SJCRH30 (cell line): ENCODE data around the gene HTR7. TPM values are rescaled to one million over a fixed set of nuclear protein-coding genes. Genes with fewer than 3 reads are reported as not detected.
"Not testable (repeated sequence)": the region's sequence is repeated elsewhere in the genome, so short reads cannot be mapped to it uniquely, and the experiment has no call there.

Source experiments
- DNase-seq, 2 experiments: peaks; one replicate each; pipeline ENCODE4 v3.0.0-alpha.2; 2015 to 2020
- H3K27ac ChIP-seq: fragments of 250-450 bp; sonication (Bioruptor Pico); 2 replicates; pipeline ENCODE4 v1.5.1; 2020; ENCODE audit warnings: mild to moderate bottlenecking, moderate library complexity
- H3K27me3 ChIP-seq: fragments of 250-450 bp; sonication (Bioruptor Pico); 2 replicates; pipeline ENCODE4 v1.5.1; 2020; ENCODE audit warnings: mild to moderate bottlenecking, moderate library complexity
- H3K36me3 ChIP-seq: fragments of 250-450 bp; sonication (Bioruptor Pico); 2 replicates; pipeline ENCODE4 v1.5.1; 2020; ENCODE audit warnings: mild to moderate bottlenecking, moderate library complexity
- H3K4me1 ChIP-seq: fragments of 250-450 bp; sonication (Bioruptor Pico); 2 replicates; pipeline ENCODE4 v1.5.1; 2020; ENCODE audit warnings: mild to moderate bottlenecking, moderate library complexity
- H3K4me3 ChIP-seq: fragments of 250-450 bp; sonication (Bioruptor Pico); 2 replicates; pipeline ENCODE4 v1.5.1; 2020; ENCODE audit warnings: mild to moderate bottlenecking, moderate library complexity
- H3K9me3 ChIP-seq: fragments of 250-450 bp; sonication (Bioruptor Pico); replicated peaks from 2 replicates; pipeline ENCODE4 v1.5.1; 2020; ENCODE audit warnings: mild to moderate bottlenecking, moderate library complexity
- total RNA-seq: library from RNA; depleted of rRNA; stranded (reverse); fragments of >200 nt; shearing (Covaris generic); gene quantifications from 2 replicates; pipeline ENCODE4 v1.2.3, GENCODE V29; 2014

Gene HTR7
- total RNA-seq, 1 experiment from 2014 or later = 0.26 TPM

DNA sequence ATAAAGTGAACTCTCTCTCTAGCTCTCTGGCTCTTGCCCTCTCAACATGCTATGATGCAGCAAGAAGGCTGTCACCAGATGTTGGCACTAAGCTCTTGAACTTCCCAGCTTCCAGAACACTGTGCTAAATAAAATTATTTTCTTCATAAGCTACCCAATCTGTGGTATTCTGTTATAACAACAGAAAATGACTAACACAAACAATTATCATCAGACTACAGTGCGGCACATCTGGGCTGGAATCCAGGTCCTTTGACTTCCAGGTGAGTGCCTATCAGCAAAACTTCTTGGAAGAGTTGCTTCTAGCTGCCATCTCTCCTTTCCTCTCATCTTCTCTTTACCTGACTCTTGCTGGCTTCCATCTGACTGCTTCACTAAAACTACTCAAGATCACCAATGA lies 20.4 kb downstream of the HTR7 start:
- Histone ChIP-seq H3K9me3 (no peaks in the 10 kb centered on the region), H3K27ac (no peak overlapping the region), H3K27me3 (no peaks in the 10 kb centered on the region), H3K4me1 (no peaks in the 10 kb centered on the region), H3K4me3 (no peak overlapping the region), H3K36me3 (no peaks in the 10 kb centered on the region)
- DNase-seq = no peak

DNA sequence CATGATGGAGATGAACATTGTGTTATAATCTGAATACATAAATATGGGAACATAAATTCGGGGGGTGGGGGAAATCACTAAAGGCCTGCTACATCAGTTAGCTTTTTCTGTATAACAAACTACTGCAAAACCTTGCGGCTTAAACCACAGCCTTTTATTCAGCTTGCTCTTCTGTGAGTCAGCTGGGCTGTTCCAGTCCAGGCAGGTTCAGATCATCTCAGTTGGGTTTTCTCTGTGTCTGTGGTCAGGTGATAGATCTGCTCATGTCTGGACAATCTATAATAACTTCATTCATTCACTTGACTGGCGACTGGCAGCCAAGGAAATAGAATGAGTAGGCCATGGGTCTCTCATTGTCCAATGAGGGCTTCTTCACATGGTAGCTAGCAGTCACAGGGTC lies 23.5 kb downstream of the HTR7 start:
- H3K27ac ChIP-seq = no peak overlapping the region
- H3K4me3 ChIP-seq = no peak overlapping the region
- no peaks in the 10 kb centered on the region for H3K27me3 ChIP-seq
- no peaks in the 10 kb centered on the region for H3K9me3 ChIP-seq
- no peaks in the 10 kb centered on the region for H3K4me1 ChIP-seq
- no peaks in the 10 kb centered on the region for H3K36me3 ChIP-seq
- no peak for DNase-seq

DNA sequence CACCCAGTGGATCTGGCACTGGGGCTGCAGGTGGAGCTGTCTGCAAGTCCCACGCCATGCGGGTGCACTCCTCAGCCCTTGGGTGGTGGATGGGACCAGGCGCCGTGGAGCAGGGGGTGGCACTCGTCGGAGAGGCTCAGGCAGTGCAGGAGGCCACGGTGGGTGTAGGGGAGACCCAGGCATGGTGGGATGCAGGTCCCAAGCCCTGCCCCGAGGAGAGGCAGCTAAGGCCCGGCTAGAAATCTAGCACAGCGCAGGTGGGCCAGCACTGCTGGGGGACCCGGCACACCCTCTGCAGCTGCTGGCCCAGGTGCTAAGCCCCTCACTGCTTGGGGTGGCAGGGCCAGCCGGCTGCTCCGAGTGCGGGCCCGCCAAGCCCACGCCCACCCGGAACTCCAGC lies 25.7 kb downstream of the HTR7 start:
- Histone ChIP-seq H3K4me3 (no peak overlapping the region), H3K4me1 (no peaks in the 10 kb centered on the region), H3K36me3 (no peaks in the 10 kb centered on the region), H3K27me3 (no peaks in the 10 kb centered on the region), H3K27ac (no peak overlapping the region), H3K9me3 (no peaks in the 10 kb centered on the region)
- no peak for DNase-seq

DNA sequence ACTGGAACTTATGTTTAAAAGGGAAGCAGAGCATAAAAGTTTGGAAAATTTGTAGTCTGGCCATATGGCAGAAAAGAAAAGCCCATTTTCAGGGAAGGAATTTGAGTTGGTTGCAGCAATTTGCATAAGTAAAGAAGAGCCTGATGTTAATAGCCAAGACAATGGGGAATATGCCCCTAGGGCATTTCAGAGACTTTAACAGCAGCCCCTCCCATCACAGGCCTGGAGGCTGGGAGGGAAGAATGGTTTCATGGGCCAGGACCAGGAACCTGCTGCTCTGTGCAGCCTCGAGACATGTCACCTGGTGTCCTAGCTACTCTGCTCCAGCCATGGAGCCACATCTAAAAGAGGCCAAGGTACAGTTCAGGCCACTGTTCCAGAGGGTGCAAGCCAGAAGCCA lies 35.3 kb downstream of the HTR7 start:
- DNase-seq = no peak
- Histone ChIP-seq H3K9me3 (no peaks in the 10 kb centered on the region), H3K27me3 (no peaks in the 10 kb centered on the region), H3K36me3 (no peaks in the 10 kb centered on the region), H3K4me1 (no peaks in the 10 kb centered on the region), H3K27ac (no peak overlapping the region), H3K4me3 (no peak overlapping the region)

DNA sequence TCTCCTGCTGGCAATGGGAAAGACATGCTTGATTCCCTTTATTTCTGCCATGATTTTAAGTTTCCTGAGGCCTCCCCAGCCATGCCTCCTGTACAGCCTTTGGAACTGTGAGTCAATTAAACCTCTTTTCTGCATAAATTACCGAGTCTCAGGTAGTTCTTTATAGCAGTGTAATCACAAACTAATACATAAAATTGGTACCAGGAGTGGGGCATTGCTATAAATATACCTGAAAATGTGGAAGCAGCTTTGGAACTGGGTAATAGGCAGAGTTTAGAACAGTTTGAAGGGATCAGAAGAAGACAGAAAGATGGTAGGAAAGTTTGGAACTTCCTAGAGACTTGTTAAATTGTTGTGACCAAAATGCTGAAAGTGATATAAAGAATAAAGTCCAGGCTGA lies 36.0 kb downstream of the HTR7 start:
- H3K27ac ChIP-seq, H3K27me3 ChIP-seq, H3K36me3 ChIP-seq, DNase-seq, H3K4me1 ChIP-seq, H3K4me3 ChIP-seq, H3K9me3 ChIP-seq: not testable (repeated sequence)

DNA sequence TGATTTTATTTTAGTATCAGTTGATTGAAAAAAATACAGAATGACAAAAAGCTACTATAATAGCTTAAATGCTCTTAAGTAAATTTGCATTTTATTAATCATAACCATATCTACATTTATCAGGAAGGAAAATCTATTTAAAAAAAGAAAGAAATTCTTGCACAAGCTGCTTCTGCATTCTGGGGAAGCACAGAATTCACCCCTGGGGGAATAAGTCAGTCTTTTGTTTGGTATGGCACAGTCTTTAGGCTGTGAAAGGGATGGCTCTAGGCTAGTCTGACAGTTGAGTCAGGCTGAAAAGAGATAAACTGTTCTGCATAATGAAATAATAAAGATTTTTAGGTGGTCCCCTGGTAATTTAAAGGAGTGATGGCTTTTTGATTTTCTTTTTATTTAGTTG lies 37.9 kb downstream of the HTR7 start:
- Histone ChIP-seq H3K27ac (no peak overlapping the region), H3K9me3 (no peaks in the 10 kb centered on the region), H3K27me3 (no peaks in the 10 kb centered on the region), H3K4me1 (no peaks in the 10 kb centered on the region), H3K36me3 (no peaks in the 10 kb centered on the region), H3K4me3 (no peak overlapping the region)
- no peak for DNase-seq

DNA sequence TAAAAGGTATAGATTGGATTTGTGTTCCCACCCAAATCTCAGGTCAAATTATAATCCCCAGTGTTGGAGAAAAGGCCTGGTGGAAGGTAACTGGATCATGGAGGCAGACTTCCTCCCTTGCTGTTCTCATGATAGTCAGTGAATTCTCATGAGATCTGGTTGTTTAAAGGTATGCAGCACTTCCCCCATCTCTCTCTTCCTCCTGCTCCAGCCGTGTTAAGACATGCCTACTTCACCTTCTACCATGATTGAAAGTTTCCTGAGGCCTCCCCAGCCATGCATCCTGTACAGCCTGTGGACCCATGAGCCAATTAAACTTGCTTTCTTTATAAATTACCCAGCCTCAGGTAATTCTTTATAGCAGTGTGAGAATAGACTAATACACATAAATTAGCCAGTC lies 39.1 kb downstream of the HTR7 start:
- no peaks in the 10 kb centered on the region for H3K27me3 ChIP-seq
- no peaks in the 10 kb centered on the region for H3K36me3 ChIP-seq
- DNase-seq = no peak
- H3K9me3 ChIP-seq = no peaks in the 10 kb centered on the region
- H3K4me1 ChIP-seq = no peaks in the 10 kb centered on the region
- H3K27ac ChIP-seq = no peak overlapping the region
- H3K4me3 ChIP-seq = no peak overlapping the region

DNA sequence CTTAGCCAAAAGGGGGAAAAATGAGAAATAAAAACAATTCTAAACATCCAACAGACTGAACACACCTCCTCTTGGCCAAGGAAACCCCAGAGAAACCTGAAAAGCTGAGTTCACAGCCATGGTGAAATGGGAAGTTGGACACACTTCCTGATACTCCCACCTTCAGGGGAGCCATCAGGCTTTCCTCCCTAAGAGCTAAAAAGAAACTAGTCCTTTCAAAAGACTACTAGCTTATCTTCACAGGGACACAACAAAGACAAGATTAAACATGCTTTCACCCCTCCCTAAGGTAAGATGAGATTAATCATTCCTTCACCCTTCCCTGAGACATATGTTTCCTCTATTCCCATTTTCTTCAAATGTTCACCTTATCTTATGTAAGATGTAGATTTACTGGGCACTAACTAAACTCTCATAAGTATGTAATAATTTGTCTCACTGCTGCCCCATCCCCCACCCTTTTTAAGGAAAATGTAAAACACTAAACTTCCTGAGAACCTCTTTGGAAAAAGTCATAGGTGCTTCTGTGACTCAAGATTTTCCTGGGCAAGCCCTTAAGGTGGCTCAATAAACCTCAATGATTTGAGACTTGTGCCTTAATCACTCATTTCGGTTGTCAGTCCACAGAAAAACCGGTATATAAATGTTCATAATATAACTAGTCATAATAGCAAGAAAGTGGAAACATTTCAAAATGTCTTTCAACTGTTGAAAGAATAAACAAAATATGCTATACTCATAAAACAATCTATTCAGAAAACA lies 40.5 kb downstream of the HTR7 start:
- no peaks in the 10 kb centered on the region for H3K27me3 ChIP-seq
- H3K36me3 ChIP-seq = no peaks in the 10 kb centered on the region
- no peak overlapping the region for H3K4me3 ChIP-seq
- DNase-seq = no peak
- no peaks in the 10 kb centered on the region for H3K4me1 ChIP-seq
- no peaks in the 10 kb centered on the region for H3K9me3 ChIP-seq
- H3K27ac ChIP-seq = no peak overlapping the region

DNA sequence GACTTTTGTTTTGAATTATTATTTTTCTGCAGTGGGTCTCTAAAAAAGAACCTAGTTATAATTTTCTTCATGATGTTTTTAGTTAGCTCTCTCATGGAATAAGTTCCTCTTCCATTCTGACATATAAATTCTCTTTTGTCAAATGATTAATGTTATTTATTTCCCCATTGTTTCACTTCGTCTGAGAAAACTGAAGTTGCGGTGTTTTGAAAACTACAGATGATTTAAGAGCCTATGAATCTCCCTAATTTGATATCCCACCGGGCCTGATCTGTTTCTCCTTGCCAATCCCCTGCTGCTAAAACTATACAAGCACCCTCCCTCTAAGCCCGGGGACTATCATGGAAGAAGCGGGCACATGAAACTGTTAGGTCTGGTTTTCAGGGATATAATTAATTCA lies 41.4 kb downstream of the HTR7 start:
- Histone ChIP-seq H3K4me3 (no peak overlapping the region), H3K36me3 (no peaks in the 10 kb centered on the region), H3K27me3 (no peaks in the 10 kb centered on the region), H3K4me1 (no peaks in the 10 kb centered on the region), H3K9me3 (no peaks in the 10 kb centered on the region), H3K27ac (no peak overlapping the region)
- DNase-seq = no peak

DNA sequence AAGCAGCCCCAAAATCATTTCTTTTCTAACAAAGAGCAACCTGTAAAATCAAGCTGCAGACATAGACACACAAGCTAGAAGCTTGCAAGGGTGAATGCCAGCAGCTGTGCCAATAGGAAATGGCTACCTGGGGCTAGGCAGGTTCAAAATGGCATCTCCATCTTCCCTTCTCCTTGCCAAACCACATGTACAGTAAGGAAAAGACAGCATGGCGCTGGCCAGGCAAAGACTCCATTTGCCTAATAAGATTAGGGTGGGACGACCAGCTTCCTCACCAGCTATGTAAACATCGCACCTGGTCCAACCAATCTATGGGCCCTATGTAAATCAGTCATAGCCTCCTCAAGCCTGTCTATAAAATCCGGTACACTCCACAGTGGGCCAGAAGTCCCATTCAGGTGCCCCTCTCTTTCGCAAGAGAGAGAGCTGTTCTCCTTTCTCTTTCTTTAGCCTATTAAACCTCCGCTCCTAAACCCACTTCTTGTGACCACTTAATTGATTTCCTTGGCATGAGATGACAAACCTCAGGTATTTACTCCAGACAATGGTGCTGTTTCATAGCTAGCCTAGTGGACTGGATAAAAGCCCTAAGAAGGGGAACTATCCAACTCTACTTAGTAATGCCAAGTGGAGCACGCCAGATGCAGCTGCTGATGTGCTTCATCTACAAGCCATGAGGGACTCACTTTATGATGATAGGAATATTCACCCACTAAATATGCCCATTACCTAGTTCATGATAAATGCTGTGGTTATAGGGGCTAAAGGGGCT lies 44.1 kb downstream of the HTR7 start:
- Histone ChIP-seq H3K27ac (no peak overlapping the region), H3K4me3 (no peak overlapping the region), H3K9me3 (no peaks in the 10 kb centered on the region), H3K4me1 (no peaks in the 10 kb centered on the region), H3K27me3 (no peaks in the 10 kb centered on the region), H3K36me3 (no peaks in the 10 kb centered on the region)
- DNase-seq = no peak

DNA sequence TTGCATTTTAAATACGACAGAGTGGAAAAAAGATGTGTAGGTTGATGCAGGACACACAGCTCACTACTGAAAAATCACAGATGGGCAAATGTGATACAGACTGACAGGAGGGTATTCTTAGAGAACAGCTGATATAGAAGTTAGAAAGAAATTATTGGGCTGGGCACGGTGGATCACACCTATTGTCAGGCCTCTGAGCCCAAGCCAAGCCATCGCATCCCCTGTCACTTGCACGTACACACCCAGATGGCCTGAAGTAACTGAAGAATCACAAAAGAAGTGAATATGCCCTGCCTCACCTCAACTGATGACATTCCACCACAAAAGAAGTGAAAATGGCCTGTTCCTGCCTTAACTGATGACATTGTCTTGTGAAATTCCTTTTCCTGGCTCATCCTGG lies 50.7 kb downstream of the HTR7 start:
- DNase-seq, H3K27ac ChIP-seq, H3K4me1 ChIP-seq, H3K4me3 ChIP-seq, H3K9me3 ChIP-seq, H3K27me3 ChIP-seq, H3K36me3 ChIP-seq: not testable (repeated sequence)

DNA sequence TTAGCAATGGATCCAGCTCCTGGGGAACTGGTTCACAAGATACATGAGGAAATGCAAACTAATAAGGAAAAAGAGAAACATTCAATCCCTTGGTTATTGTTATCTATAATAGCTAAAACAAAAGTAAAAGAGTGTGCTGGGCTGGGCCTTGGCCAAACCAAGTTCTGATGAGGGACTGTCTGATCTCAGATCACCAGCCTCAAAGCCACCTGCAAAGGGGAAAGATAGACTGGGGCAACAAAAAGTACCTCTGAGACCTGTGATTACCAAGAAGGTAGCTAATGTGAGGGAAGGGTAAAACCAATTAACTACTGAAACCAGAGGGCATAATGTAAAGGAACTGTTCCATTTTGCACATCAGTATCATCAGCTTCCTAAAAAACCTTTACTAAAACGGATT lies 51.2 kb downstream of the HTR7 start:
- no peak for DNase-seq
- no peaks in the 10 kb centered on the region for H3K36me3 ChIP-seq
- no peaks in the 10 kb centered on the region for H3K4me1 ChIP-seq
- no peaks in the 10 kb centered on the region for H3K9me3 ChIP-seq
- H3K27ac ChIP-seq = no peak overlapping the region
- H3K27me3 ChIP-seq = no peaks in the 10 kb centered on the region
- no peak overlapping the region for H3K4me3 ChIP-seq

DNA sequence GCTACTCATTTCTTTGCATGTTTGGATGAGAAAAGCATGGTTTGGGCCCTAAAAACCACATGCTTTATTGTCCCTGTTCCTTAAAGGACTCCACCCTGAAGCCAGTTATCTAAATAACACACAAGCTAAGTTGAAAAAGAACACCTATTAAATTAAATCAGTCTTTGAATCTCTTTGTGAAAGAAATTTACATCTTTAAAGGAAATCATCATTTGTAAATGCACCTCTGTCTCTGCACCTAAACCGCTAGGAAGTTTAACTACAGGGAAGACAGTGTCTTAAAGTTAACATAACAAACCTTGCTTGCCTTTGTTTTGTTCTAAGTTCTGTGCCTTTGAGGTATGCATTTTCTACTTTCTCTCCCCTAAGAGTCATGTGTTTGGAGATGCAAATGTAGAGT lies 52.6 kb downstream of the HTR7 start:
- Histone ChIP-seq H3K36me3 (no peaks in the 10 kb centered on the region), H3K4me3 (no peak overlapping the region), H3K27ac (no peak overlapping the region), H3K4me1 (no peaks in the 10 kb centered on the region), H3K9me3 (no peaks in the 10 kb centered on the region), H3K27me3 (no peaks in the 10 kb centered on the region)
- DNase-seq = no peak

DNA sequence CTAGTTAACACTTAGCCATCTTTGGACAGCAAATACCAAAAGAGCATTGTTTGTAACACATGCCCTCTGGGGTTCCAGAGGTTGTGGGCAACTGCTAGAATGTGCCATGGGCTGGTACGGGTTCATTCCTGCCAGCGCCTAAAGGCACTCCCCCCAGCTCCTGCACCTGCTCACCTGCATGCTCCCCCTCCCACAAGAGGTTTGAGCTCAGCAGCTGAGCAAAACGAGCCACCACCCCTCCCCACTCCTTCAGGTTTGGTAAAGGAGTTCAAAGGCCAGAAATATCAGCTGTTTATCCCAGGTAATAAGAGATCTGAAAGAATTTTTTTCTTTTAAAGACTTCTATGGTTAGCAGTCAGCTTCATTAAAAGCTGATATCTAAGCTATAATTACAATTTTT lies 53.5 kb downstream of the HTR7 start:
- no peak for DNase-seq
- H3K9me3 ChIP-seq = no peaks in the 10 kb centered on the region
- H3K36me3 ChIP-seq = no peaks in the 10 kb centered on the region
- H3K27ac ChIP-seq = no peak overlapping the region
- no peaks in the 10 kb centered on the region for H3K4me1 ChIP-seq
- H3K4me3 ChIP-seq = no peak overlapping the region
- H3K27me3 ChIP-seq = no peaks in the 10 kb centered on the region

DNA sequence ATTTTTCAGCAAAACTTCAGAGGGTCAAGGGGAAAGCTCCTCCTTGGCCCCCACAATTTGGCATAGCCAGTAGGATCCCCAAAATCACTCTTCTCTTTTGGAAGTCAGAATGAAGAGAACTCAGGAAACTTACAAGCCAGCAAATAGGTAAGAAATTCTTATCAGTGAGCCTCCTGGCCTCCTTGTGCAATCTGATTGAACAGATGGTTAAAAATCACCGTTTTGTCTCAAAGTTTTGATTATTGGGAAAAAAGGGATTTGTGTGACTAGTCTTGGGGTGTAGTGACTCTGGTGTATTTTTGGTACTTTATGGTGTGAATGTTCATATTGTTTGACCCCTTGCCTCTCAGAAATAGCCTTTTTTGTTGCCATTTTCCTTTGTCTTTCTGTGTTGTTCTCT lies 56.2 kb downstream of the HTR7 start:
- no peak overlapping the region for H3K4me3 ChIP-seq
- no peaks in the 10 kb centered on the region for H3K9me3 ChIP-seq
- no peak overlapping the region for H3K27ac ChIP-seq
- H3K27me3 ChIP-seq = no peaks in the 10 kb centered on the region
- no peaks in the 10 kb centered on the region for H3K36me3 ChIP-seq
- DNase-seq = no peak
- no peaks in the 10 kb centered on the region for H3K4me1 ChIP-seq
